HG03135 (cell line): Measurements from ENCODE around the gene NOP16.
"Not testable (repeated sequence)": the region's sequence is repeated elsewhere in the genome, so short reads cannot be mapped to it uniquely, and the experiment has no call there.

Source experiments
- ATAC-seq: cut with Tn5 transposase; IDR thresholded peaks from one replicate; pipeline ENCODE4 v1.9.1; 2021; ENCODE audit warnings: mild to moderate bottlenecking, moderate library complexity; ENCODE audit not compliant: unreplicated experiment

Gene NOP16

DNA sequence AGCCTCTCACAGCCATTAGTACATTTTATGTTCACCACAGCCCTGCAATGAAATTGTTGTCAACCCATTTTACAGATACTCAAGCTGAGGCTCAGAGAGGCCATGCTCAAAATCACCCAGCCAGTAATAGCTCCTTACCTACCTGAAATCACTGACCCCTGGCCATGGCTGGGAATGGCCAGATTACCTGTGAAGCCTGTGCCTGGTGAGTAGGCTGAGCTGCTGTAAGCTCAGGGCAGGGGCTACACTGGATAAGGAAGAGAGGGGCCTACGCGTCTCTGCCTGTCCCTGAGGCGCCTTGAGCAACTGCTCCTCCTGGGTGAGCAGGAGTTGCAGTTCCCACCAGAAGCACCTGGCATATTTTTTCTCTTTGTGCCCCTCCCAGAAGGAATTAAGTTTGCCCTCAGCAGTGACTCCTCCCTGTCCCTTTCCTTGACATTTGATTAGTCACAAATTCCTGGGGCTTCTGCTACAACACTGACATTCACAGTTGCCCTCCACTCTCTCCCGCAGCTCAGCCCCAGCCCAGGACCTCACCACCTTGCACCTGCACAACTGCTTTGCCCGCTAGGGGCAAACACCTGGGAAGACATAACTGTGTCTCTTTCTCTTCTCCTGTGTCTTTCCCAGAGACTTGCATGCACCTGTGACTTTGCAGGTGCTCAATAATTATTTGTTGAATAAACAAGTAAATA, 22.2 kb upstream of the NOP16 start:
- no peak for ATAC-seq

DNA sequence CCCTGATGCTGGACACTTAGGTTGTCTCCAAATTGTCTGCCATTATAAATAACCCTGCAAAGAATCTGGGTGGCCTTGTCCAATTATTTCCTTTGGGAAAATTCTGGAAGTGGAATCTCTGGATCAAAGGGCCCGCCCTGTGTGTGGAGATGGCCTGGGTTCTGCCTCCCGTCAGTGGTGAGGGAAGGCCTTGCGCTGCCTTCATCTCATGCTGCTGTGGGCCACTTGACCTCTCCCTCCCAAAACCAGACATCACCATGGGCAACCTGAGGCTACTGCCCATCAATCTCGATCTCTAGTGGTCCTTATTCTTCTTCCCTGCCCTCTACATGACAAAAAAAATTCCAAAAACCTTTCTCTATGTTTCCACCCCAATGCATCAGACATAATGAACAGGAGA, 21.4 kb upstream of the NOP16 start:
- ATAC-seq: no peak

DNA sequence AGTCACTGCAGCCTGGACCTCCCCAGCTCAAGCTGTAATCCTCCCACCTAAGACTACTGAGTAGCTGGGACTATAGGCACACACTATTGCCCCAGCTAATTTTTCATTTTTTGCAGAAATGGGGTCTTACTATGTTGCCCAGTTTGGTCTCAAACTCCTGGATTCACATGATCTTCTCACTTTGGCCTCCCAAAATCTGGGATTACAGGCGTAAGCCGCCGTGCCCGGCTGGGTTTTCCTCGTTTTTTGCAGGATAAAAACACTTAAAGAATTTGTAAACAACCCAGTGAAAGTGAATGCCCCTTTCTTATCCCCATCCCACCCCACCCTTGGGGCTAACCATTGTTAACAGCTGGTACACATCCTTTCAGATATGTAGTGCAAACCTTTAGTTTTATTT, 20.2 kb upstream of the NOP16 start:
- no peak for ATAC-seq

DNA sequence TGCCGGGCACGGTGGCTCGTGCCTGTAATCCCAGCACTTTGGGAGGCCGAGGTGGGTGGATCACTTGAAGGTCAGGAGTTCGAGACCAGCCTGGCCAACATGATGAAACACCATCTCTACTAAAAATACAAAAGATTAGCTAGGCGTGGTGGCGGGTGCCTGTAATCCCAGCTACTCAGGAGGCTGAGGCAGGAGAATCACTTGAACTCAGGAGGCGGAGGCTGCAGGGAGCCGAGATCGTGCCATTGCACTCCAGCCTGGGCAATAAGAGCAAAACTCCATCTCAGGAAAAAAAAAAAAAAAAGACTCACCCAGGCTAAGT, 19.8 kb upstream of the NOP16 start:
- ATAC-seq: not testable (repeated sequence)

DNA sequence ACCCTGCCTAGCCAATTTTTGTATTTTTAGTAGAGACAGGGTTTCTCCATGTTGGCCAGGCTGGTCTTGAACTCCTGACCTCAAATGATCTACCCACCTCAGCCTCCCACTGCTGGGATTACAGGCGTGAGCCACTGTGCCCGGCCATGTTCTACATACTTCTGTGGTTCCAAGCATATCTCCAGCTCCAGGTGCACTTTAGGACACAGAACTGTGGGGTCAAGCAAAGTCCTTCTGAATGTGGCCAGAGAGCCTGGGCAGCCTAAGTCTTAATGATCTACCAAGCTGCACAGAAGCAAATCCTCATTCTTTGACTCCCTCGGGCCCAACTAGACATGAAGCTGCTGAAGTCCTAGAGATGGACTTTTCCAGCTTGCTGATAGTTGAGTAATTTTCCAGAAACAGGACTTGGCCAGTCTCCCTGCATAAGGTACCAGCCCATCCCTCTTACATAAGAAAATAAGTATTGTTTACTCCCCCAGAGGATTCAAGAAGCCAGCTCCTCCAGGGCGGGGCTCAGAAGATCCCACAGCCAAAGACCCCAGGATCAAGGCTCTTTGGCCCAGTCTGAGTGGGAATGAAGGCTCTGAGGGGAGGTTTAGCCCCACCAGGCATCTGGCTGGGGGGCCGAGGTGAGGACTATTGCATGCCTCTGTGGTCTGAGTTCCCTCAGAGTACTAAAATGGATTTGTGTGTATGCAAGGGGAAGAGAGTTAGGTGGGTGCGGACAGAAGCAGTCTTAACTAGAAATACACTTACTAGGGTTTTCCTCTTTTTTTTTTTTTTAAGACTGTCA, 19.3 kb upstream of the NOP16 start:
- ATAC-seq: no peak

DNA sequence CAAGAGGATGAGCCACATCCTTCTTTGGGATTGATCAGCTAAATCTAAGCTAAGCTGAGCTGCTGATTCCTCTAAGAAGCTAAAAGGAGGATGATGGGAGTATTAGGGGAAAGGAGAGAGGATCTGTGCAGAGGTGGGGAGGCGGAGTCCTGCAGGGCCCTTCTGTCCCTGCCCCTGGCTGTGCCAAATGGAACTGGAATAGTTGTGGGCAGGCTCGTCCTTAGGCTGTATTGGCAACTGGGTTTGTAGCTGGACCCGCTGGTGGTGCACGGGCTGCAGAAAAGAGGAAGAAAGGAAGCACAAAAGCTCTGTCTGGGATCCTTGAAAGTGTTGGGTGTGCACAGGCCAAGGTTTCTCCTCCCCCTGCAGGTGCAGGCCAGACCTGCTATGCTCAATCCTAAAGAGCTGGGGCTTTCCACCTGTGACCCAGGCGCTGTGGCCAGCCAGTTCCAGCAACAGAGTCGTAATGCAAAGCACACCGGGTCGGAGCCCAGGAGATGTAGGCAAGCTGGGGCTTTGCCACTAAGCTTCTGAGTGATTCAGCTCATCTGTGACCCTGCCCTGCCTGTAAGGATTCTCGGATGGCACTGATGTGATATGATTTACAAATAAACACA, 18.1 kb upstream of the NOP16 start:
- no peak for ATAC-seq

DNA sequence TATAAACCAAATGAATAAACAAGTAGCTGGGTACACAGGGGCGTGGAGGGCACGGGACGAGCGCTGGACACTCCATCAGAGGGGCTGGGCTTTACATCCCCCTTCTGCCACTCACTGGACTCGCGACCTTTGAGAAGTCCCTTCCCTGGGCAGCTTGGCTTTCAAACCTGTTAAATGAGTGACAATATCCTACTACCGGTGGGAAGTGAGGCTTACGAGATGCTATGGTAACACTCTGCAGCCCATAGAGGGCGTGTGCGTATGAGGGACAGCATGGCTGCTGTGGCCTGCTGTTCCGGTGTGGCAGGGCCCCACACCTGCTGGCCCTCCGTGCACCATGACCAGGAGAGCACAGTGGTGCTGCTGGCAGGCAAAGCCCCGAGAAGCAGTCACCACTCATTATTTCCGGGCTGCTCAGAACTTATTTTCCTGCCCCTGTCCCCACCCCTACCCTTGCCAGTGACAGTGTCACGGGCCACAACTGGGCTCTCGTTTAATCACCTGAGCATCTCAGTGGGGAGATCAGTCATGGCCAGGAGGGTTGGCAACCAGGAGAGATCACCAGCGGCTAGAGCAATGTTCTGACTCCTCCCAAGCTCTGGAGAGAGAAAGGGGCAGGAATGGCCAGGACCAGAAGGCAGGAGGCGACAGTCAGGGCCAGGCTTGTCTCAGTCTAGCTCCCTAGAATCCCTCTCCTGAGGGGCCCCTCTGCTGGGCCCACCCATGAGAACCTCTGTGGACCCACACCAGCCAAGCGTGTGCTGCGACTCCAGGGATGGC, 17.4 kb upstream of the NOP16 start:
- ATAC-seq: no peak

DNA sequence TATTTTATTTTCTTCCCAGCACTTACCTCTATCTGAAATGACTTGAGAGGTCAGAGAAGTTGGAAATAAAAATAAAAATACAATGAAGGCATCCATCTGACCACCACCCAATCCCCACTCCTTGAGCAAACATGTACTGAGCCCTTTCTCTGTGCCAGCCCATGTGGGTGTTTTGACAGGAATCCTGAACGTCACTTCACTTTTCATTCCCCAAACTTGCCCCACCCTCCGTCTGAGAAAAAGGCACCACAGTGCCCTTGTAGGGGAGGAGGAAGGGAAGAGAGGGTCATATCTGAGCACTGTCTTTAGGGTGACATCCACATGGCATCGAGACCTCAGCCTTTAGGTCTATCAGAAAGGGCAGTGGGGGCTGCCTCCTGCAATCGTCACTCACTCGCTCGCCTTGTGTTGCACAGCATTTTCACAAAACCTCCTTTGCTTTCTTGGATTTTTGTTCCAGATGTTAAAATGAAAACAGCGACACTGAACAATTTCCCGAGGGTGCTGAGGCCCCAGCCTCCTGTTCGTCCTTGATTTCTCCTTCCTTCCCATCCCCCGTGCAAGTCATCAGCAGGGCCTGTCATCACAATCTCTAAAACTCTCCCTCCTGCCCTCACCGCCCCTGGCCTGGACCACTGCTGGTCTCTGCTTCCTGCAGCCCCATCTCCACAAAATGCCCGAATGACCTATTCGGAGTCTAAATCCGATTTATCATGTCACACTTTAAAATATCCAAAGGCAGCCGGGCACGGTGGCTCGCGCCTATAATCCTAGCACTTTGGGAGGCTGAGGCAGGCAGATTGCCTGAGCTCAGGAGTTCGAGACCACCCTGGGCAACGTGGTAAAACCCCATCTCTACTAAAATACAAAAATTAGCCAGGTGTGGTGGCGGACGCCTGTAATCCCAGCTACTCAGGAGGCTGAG, 13.1 kb upstream of the NOP16 start:
- no peak for ATAC-seq

DNA sequence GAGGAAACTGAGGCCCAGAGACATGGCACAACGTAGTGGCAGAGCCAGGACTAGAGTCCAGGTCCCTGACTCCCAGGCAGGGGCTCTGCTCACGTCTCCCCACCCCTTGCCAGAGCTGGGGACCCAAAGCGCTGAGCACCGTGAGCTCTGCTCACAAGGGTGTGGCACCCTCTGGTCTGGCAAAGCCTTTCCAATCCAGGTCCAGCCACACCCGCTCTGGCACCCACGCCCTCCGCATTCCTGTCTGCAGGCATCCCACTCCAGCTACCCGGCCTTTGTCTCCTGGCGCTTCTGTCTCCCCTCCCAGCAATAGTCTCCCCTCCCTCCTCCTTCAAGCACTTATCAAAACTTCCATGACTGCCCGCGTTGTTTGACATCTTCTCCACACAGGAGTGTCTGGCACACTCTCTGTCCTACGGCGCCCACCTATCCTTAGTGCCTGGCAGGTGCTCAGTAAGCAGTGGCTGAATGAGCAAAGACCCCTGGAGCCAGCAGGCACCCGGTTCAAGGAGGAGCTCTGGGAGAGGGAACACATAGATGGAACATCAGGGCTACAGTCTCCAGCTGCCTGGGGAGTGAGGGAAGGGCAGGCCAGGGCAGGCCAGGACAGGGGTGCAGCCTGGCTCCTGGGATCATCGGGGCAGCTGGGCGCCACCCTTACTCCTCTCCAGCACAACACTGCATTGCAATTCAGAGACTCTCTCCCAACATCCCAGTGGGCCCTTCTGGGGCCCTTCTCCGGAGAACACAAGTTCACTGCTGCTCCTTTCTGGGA, 12.2 kb upstream of the NOP16 start:
- no peak for ATAC-seq

DNA sequence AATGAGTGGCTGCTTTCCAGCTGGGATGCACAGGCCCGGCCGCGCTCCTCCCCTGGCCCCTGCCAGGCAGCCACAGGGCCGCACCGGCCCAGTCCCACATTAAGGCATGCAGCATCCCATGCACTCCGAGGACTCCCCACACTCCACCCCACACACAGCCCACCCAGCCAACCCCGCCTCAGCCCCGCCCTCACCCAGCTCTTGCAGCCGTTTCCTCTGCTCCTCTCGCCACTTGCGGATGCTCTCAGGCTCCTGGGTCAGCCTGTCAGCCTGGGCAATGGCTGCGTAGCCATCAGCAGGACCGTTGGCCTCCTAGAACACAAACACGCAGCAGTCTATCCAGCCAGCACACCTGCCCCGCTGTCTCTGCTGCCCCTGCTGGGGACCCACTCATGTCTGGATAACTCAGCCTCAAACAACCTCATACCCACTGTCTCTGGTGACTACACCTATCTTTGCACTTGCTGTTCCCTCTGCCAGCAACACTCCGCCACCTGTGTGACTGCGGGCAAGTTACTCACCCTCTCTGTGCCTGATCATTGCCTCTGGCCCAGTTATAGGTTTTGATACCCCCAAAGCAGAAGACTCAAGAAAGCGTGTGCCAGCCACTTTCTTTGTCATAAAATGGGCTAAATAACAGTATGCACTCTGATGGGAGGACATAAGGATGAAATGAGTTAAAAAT, 9.5 kb upstream of the NOP16 start:
- ATAC-seq: no peak

DNA sequence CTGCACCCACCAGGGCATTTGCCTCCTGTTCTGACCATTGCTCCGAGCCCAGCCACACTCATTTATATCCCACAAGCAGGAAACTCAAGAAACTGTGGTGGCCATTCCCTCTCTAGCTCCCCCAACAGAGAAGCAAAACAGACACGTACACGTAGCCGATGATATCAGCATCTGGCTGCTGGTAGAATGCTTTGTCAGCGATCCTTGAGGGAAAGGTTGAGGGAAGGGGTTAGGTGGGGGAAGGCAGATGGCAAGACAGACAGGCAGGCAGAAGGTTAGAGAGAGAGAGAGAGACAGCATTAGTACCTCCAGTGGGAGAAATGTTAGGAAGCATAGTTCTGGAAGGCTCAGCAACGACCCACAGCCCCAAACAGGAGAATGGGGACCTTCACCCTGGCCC, 7.9 kb upstream of the NOP16 start:
- no peak for ATAC-seq

DNA sequence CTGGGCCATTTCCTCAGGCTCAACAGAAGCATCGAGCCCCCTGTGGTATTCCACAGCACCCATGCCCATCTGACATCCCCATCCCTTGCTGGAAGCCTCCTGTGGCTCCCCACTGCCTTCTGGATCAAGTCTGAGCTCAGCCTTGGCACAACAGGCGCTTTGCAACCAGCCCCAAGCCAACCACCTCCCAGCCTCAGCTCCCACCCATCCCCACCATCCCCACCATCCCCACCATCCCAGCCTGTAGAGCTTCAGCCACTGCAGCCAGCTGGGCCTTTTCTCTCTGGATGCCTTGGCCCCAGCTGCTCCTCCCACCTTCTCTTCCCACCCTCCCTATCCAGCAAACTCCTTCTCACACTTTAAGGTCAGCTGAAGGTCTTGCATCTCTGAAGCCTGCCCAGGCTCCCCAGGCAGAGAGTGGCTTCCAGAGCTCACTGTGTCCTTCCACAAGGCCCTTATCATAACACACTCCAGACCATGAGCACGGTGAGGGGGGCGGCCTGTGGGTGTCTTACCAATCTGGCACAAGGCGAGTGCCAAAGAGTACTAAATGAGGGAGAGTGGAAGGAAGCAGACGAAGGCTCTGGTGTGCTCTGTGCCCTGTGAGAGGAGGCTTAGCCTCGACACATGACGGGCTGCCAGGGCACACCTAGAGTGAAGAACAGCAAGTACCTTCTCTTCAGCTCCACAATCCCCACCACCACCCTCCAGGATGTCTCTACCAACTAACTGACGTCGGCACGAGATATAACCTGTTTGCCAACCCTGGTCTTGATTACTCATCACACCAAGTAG, 6.7 kb upstream of the NOP16 start:
- no peak for ATAC-seq

DNA sequence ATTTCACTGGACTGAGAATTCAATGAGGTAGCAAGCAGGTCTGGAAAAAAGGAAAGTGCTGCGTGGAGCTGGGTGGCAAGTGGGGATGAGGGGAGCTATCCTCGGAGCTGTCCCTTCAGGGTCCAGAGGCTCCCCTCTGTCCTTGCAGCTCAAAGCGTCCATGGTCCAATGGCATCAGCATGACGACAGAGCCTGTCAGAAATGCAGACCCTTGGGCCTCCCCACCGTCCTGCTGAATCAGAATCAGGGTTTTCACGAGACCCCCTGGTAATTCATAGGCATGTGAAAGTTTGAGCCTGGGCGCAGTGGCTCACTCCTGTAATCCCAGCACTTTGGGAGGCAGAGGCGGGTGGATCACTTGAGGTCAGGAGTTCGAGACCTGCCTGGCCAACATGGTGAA, 5.7 kb upstream of the NOP16 start:
- no peak for ATAC-seq

DNA sequence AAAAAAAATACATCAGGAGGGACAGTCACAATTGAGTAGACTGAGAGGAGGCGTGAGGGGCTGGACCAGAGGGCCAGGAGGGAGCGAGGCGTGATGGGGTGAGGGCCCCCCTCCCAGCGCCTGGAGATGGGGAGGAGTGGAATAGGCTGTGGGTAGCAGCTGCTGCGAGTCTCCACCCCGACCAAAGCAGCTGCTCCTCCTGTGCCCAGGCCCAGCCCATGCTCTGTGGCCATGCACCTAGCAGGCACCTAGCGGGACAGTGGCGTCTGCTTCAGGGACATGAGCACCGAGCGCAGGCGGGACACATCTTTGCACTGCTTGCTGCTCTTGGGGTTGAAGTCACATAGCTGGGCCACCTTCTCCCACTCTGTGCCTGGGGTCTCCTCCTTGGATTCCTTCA, 4.1 kb upstream of the NOP16 start:
- ATAC-seq: no peak

DNA sequence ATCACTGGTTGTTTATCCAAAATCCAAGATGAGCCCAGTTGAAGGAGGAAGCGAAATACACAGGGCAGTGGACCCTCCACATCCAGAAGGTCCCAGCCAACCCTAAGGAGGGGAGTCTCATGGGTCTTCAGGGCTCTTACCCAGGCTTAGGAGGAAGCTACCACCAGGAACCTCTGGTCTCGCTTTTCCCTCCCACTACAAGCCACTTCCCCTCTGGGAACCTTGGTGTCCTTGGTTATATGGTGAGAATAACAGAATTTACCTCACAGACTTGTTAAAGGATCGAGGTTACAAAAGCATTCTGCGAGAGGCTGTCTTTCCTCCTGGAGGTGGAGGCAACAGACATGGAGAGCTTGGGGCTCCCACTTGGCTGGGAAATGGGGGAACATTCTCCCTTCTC, 3.6 kb upstream of the NOP16 start:
- ATAC-seq: no peak

DNA sequence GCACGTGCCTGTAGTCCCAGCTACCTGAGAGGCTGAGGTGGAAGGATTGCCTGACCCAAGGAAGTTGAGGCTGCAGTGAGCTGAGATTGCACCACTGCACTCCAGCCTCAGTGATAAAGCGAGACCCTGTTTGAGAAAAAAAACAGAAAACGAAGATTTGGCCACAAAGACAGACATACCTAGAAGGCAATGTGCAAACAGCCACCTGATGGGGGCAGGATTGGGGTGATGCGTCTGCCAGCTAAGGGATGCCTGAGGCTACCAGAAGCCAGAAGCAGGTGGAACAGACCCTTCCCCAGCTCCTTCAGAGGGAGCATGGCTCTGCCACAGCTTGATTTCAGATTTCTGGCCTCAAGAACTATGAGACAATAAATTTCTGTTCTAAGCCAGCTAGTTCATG, 3.1 kb upstream of the NOP16 start:
- no peak for ATAC-seq

DNA sequence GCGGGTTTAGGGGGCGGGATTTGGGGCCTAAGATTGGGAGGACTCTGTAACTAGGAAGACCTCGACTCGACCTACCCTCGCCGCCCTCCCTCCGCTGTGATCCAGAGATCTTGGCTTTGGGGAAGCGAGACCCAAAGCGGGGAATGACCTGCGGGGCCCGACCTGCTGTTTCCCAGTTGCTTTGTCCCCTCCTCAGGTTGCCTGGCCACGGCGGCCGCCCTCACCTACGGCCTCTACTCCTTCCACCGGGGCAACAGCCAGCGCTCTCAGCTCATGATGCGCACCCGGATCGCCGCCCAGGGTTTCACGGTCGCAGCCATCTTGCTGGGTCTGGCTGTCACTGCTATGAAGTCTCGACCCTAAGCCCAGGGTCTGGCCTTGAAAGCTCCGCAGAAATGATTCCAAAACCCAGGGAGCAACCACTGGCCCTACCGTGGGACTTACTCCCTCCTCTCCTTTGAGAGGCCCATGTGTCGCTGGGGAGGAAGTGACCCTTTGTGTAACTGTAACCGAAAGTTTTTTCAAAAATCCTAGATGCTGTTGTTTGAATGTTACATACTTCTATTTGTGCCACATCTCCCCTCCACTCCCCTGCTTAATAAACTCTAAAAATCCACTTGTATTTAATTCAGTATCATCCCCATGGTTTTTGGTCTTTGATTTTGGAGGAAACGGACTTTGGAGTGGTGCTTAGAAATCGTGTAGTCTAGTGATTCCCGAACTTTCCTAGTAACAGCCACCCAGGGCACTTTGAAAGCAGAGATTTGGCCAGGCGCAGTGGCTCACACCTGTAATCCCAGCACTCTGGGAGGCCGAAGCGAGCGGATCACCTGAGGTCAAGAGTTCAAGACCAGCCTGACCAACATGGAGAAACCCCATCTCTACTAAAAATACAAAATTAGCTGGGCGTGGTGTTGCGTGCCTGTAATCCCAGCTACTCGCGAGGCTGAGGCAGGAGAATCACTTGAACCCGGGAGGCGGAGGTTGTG, 1.0 kb upstream of the NOP16 start:
- ATAC-seq: peak; percentile 31
